Erythroblast (primary cell): Measurements from ENCODE around the gene FRRS1L.

Experiments used
- DNase-seq, 2 experiments: peaks; one replicate each; lab custom pipeline; 2025; lab: John Stamatoyannopoulos, UW
- GATA1 ChIP-seq: IDR thresholded peaks from 2 replicates; pipeline ENCODE4 v1.6.1; 2011; ENCODE audit warnings: low read depth, mild to moderate bottlenecking, control low read depth, low read length, moderate library complexity
- POLR2A ChIP-seq: IDR thresholded peaks from 2 replicates; pipeline ENCODE4 v1.6.1; 2011; ENCODE audit warnings: mild to moderate bottlenecking, low read length

FRRS1L gene

GRCh38 chr9:109186857-109187520 lies 19.9 kb upstream of the FRRS1L start:
- TF ChIP-seq POLR2A (no peak), GATA1 (no peak)

GRCh38 chr9:109182940-109183798 lies 16.1 kb upstream of the FRRS1L start:
- TF ChIP-seq POLR2A (no peak), GATA1 (no peak)
- DNase-seq, result peak; percentile 57 to 59

More at GRCh38 chr9:109186857-109187520, 19.9 kb upstream of the FRRS1L start:
- DNase-seq, result no peak

- no peak for DNase-seq
- TF ChIP-seq POLR2A (no peak), GATA1 (no peak)
Measured at GRCh38 chr9:109182550-109182939, 15.5 kb upstream of the FRRS1L start.

- TF ChIP-seq GATA1, result no peak
- TF ChIP-seq POLR2A, result no peak
- no peak for DNase-seq
Measured at GRCh38 chr9:109181284-109181683, 14.2 kb upstream of the FRRS1L start.

- no peak for DNase-seq
- TF ChIP-seq GATA1 (no peak), POLR2A (no peak)
Measured at GRCh38 chr9:109179801-109180523, 12.9 kb upstream of the FRRS1L start.

- no peak for DNase-seq
- TF ChIP-seq GATA1 (no peak), POLR2A (no peak)
Measured at GRCh38 chr9:109176963-109177362, 9.9 kb upstream of the FRRS1L start.

- TF ChIP-seq GATA1 (no peak), POLR2A (no peak)
- DNase-seq, result no peak
Measured at GRCh38 chr9:109176386-109176785, 9.3 kb upstream of the FRRS1L start.

GRCh38 chr9:109172935-109173334 lies 5.9 kb upstream of the FRRS1L start:
- no peak for DNase-seq
- TF ChIP-seq POLR2A (no peak), GATA1 (no peak)

GRCh38 chr9:109171926-109172325 lies 4.9 kb upstream of the FRRS1L start:
- DNase-seq, result no peak
- TF ChIP-seq POLR2A (no peak), GATA1 (no peak)

- peak in 1 of 2 experiments; percentile 31 for DNase-seq
- no peak for TF ChIP-seq GATA1
- no peak for TF ChIP-seq POLR2A
Measured at GRCh38 chr9:109168170-109168569, 1.1 kb upstream of the FRRS1L start.

- no peak for DNase-seq
Measured at GRCh38 chr9:109167716-109168115, 667 bp upstream of the FRRS1L start.

GRCh38 chr9:109166171-109166770 lies 778 bp downstream of the FRRS1L start:
- DNase-seq, result peak; percentile 17 to 42
- TF ChIP-seq POLR2A, result no peak
- no peak for TF ChIP-seq GATA1

More at GRCh38 chr9:109167716-109168115, 667 bp upstream of the FRRS1L start:
- TF ChIP-seq POLR2A (no peak), GATA1 (no peak)

GRCh38 chr9:109164042-109164441 lies 3.0 kb downstream of the FRRS1L start:
- TF ChIP-seq POLR2A (no peak), GATA1 (no peak)
- no peak for DNase-seq
